Activated CD8-positive, alpha-beta T cell treated with anti-CD3 and anti-CD28 coated beads for 36 hours (primary cell): ENCODE measurements around the gene SEPTIN12. TPM values are rescaled to one million over a fixed set of nuclear protein-coding genes. Genes with fewer than 3 reads are reported as not detected.

Source experiments
- ATAC-seq: fragments of 200-7000 bp; cut with Tn5 transposase; one replicate; pipeline ENCODE4 v1.10.0; 2021; ENCODE audit warnings: mild to moderate bottlenecking, moderate library complexity
- CTCF ChIA-PET: fragments of 350-600 bp; sonication (Branson Sonifier 250); formaldehyde crosslinking; loops from one replicate; lab custom pipeline; 2021; ENCODE audit warnings: antibody characterized with exemption; lab: Charles Lee
- POLR2A ChIA-PET: fragments of 350-600 bp; sonication (Branson Sonifier 250); formaldehyde crosslinking; loops from one replicate; lab custom pipeline; 2021; ENCODE audit warnings: antibody characterized with exemption; lab: Charles Lee
- DNase-seq: peaks from one replicate; pipeline ENCODE4 v3.0.0-alpha.2; 2020
- H3K27ac Mint-ChIP-seq: one replicate; pipeline ENCODE4 v1.8.0; 2021; ENCODE audit warnings: mild to moderate bottlenecking, mixed read lengths
- H3K27me3 Mint-ChIP-seq: one replicate; pipeline ENCODE4 v1.8.0; 2021; ENCODE audit warnings: mixed read lengths
- H3K36me3 Mint-ChIP-seq: one replicate; pipeline ENCODE4 v1.8.0; 2021; ENCODE audit warnings: low read depth, mixed read lengths
- H3K4me1 Mint-ChIP-seq: one replicate; pipeline ENCODE4 v1.8.0; 2021; ENCODE audit warnings: low read depth, mixed read lengths
- H3K4me3 Mint-ChIP-seq: one replicate; pipeline ENCODE4 v1.8.0; 2021; ENCODE audit warnings: mild to moderate bottlenecking, moderate library complexity, mixed read lengths
- H3K9me3 Mint-ChIP-seq: one replicate; pipeline ENCODE4 v1.8.0; 2021; ENCODE audit warnings: mixed read lengths
- intact Hi-C: fragments of 100-400 bp; cut with micrococcal nuclease; formaldehyde crosslinking; loops from one replicate; pipeline ENCODE4 v1.10.0; 2022
- total RNA-seq, 2 experiments: library from RNA; stranded (reverse); gene quantifications; one replicate each; pipeline ENCODE4 v1.2.3, GENCODE V29; 2021
- TF ChIP-seq, protein P1 (sequence below): fragments of 200-600 bp; IDR thresholded peaks from one replicate; pipeline ENCODE4 v1.8.0; 2022; ENCODE audit warnings: antibody characterized with exemption, mild to moderate bottlenecking

Gene SEPTIN12
- total RNA-seq, 2 experiments from 2014 or later, result not detected

DNA sequence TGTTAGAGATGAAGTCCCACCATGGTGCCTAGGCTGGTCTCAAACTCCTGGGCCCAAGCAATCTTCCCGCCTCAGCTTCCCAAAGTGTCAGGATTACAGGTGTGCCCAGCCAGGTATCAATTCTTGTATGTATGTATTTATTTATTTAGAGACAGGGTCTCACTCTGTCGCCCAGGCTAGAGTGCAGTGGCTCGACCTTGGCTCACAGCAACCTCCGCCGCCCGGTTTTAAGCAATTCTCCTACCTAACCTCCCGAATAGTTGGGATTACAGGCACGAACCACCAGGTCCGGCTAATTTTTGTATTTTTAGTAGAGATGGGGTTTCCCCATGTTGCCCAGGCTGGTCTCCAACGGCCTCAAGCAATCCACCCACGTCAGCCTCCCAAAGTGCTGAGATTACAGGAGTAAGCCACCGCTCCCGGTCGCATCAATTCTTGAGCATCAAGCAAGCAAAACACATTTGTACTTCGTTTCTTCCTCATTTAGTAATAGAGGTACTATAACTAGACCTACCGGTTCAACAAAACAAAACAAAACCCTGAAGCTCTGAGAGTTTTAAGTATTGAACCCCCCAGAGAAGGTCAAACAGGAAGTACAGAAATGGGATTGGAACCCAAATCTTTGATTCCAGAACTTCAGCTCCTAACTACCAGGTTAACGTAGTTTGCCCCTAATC, 20.1 kb downstream of the SEPTIN12 start:
- no peaks in the 10 kb centered on the region for H3K27me3 Mint-ChIP-seq
- intact Hi-C loops, result loop anchor here (10.0 kb wide), 1 partner anchor 77 kb away; the partner anchor contains the start of genes GLYR1 and UBN1
- peak overlapping the region; percentile 96 for H3K27ac Mint-ChIP-seq
- H3K4me3 Mint-ChIP-seq, result peak overlapping the region; percentile 90
- ChIA-PET POLR2A (interaction anchor here (0.7 to 2.3 kb wide), 6 partner anchors 8 to 73 kb away, joined by 3 to 11 read pairs (median 4); partner anchors contain the start of gene SMIM22), CTCF (no interaction called here)
- H3K36me3 Mint-ChIP-seq, result peaks cover 2% of the 10 kb centered on the region
- TF ChIP-seq, protein P1, sequence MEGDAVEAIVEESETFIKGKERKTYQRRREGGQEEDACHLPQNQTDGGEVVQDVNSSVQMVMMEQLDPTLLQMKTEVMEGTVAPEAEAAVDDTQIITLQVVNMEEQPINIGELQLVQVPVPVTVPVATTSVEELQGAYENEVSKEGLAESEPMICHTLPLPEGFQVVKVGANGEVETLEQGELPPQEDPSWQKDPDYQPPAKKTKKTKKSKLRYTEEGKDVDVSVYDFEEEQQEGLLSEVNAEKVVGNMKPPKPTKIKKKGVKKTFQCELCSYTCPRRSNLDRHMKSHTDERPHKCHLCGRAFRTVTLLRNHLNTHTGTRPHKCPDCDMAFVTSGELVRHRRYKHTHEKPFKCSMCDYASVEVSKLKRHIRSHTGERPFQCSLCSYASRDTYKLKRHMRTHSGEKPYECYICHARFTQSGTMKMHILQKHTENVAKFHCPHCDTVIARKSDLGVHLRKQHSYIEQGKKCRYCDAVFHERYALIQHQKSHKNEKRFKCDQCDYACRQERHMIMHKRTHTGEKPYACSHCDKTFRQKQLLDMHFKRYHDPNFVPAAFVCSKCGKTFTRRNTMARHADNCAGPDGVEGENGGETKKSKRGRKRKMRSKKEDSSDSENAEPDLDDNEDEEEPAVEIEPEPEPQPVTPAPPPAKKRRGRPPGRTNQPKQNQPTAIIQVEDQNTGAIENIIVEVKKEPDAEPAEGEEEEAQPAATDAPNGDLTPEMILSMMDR, result no peak
- H3K4me1 Mint-ChIP-seq, result peaks cover 30% of the 10 kb centered on the region
- ATAC-seq, result peak; percentile 12
- peak; percentile 61 for DNase-seq
- H3K9me3 Mint-ChIP-seq, result no peaks in the 10 kb centered on the region

DNA sequence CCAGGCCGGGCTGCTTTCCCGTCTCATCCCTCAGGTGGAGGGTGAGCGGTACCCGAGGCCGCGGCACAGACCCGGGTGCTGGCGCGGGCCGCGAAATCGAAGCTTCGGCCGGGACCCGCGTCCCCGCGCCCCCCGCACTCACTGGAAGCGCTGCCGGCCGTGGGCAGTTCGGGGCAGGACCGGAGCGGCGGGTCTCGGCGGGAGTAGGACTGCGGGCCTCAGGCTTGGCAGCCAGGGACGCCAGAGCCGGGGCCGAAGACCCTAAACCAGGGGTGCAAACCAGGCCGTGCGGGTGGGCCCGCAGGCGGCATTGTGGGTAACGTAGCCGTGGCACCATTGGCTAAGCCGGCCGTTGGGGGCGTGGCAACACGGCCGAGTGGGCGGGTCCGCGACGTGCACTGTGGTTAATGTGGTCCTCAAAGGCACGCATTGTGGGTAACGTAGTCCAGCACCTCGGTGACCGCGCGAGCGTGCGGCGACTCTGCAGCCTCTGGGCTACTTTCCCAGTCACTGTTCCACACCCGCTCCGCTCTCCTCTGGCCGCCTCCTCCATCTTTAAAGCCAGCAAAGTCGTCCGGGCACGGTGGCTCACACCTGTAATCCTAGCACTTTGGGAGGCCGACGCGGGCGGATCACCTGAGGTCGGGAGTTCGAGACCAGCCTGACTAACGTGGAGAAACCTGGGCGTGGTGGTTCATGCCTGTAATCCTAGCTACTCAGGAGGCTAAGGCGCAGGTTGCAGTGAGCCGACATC, 21.1 kb downstream of the SEPTIN12 start, which contains the start of gene ZNF500:
Gene ZNF500, minus strand, starts transcription at position 288 of the 754 bp plus-strand sequence. CDS start 1,184 bp downstream, outside the sequence.
- Mint-ChIP-seq H3K4me3 (peak within 1 kb of the TSS; percentile 90), H3K27me3 (no peaks in the 10 kb centered on the region), H3K27ac (peak within 1 kb of the TSS; percentile 96), H3K36me3 (peaks cover 2% of the 10 kb centered on the region), H3K9me3 (no peaks in the 10 kb centered on the region), H3K4me1 (peaks cover 30% of the 10 kb centered on the region)
- TF ChIP-seq, protein P1, result no peak
- DNase-seq, result peak; percentile 97
- CTCF ChIA-PET, result interaction anchor here (0.6 to 0.9 kb wide), 2 partner anchors 92 to 143 kb away, joined by 3 read pairs; partner anchors contain the start of gene MGRN1
- intact Hi-C loops, result loop anchor here (10.0 kb wide), 1 partner anchor 78 kb away; the partner anchor contains the start of genes GLYR1 and UBN1
- peak; percentile 74 for ATAC-seq
- POLR2A ChIA-PET, result interaction anchor here (0.9 to 2.3 kb wide), 5 partner anchors 11 to 80 kb away, joined by 3 to 11 read pairs (median 3); partner anchors contain the start of genes ANKS3, DNAAF8, GLYR1 and UBN1

DNA sequence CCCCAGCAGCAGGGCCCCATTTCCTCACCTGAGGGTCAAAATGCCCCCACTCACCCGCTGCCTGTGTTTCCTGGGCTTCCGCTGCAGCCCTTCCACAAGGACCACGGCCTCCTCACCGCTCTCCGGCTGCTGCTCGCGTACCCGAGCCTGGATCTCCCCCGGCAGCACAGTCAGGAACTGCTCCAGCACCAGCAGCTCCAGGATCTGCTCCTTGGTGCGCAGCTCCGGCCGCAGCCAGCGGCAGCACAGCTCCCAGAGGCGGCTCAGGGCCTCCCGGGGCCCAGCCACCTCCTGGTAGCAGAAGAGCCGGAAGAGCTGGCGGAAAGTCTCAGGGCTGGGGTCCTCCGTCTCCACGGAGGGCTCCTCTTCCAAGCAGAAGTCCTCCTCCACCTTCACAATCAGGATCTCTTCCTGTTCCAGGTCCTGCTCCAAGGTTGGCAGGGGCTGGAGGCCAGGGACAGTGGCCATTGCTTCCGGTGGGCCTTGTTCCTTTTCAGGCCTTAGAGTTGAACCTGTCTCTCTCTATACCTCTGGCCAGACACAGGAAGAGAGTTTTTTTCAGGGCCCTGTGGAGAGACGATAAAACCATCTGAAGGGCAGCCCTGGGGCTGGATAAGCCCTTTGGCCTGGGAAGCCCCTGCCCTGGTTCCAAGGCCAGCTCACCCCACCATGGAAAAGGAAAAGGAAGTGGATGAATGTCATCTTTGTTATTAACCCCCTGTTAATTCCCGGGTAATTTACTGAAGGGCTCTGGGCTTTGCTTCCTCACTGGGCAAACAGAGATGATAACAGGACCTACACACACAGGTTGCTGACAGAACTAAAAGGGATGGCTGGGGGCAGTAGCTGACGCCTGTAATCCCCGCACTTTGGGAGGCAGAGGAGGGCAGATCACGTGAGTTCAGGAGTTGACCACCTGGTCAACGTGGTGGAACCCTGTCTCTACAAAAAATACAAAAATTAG, 22.4 kb downstream of the SEPTIN12 start:
- H3K9me3 Mint-ChIP-seq, result no peaks in the 10 kb centered on the region
- intact Hi-C loops, result loop anchor here (10.0 kb wide), 1 partner anchor 79 kb away; the partner anchor contains the start of genes GLYR1 and UBN1
- peak overlapping the region; percentile 90 for H3K4me3 Mint-ChIP-seq
- H3K4me1 Mint-ChIP-seq, result peaks cover 30% of the 10 kb centered on the region
- ChIA-PET CTCF (interaction anchor here (0.8 to 0.9 kb wide), 2 partner anchors 31 to 142 kb away, joined by 3 to 5 read pairs; partner anchors contain the start of gene MGRN1), POLR2A (interaction anchor here (0.6 to 2.8 kb wide), 5 partner anchors 18 to 219 kb away, joined by 3 to 11 read pairs (median 10); partner anchors contain the start of genes ANKS3, DNAAF8, GLYR1 and UBN1)
- TF ChIP-seq, protein P1, result no peak
- peaks cover 4% of the 10 kb centered on the region for H3K36me3 Mint-ChIP-seq
- no peaks in the 10 kb centered on the region for H3K27me3 Mint-ChIP-seq
- H3K27ac Mint-ChIP-seq, result peak overlapping the region; percentile 88
- DNase-seq (no peak), ATAC-seq (no peak)

DNA sequence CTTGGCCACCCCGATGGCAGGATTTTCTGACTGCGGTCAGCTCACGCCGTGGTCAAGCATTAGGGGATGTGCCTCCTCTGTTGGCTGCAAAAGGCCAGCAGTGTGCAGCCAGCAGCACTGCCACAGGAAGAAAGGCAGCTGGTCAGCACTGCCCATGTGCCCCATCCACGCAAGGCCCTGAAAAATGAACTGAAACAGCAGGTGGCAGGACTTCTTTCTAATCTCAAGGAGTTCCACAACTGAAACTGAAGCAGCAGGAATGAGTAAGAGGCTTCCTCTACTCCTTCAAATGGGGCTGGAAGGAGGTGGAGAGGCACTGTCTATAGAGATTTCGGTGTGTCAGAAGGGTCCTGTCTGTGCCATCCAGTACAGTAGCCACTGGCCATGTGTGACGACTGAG, 24.4 kb downstream of the SEPTIN12 start:
- H3K36me3 Mint-ChIP-seq, result peaks cover 11% of the 10 kb centered on the region
- ChIA-PET CTCF (no interaction called here), POLR2A (interaction anchor here (1.3 to 2.8 kb wide), 2 partner anchors 16 to 27 kb away, joined by 3 to 10 read pairs; no protein-coding TSS in a partner anchor)
- no peak overlapping the region for H3K27ac Mint-ChIP-seq
- H3K4me3 Mint-ChIP-seq, result no peak overlapping the region
- no peaks in the 10 kb centered on the region for H3K9me3 Mint-ChIP-seq
- ATAC-seq, result no peak
- peaks cover 26% of the 10 kb centered on the region for H3K4me1 Mint-ChIP-seq
- intact Hi-C loops, result loop anchor here (10.0 kb wide), 1 partner anchor 81 kb away; the partner anchor contains the start of genes GLYR1 and UBN1
- no peaks in the 10 kb centered on the region for H3K27me3 Mint-ChIP-seq
- TF ChIP-seq, protein P1, result no peak
- DNase-seq, result no peak
